ENCODE measurements around the gene AMDHD2.
"Not testable (repeated sequence)": the region's sequence is repeated elsewhere in the genome, so short reads cannot be mapped to it uniquely, and the experiment has no call there.

Gene AMDHD2

DNA sequence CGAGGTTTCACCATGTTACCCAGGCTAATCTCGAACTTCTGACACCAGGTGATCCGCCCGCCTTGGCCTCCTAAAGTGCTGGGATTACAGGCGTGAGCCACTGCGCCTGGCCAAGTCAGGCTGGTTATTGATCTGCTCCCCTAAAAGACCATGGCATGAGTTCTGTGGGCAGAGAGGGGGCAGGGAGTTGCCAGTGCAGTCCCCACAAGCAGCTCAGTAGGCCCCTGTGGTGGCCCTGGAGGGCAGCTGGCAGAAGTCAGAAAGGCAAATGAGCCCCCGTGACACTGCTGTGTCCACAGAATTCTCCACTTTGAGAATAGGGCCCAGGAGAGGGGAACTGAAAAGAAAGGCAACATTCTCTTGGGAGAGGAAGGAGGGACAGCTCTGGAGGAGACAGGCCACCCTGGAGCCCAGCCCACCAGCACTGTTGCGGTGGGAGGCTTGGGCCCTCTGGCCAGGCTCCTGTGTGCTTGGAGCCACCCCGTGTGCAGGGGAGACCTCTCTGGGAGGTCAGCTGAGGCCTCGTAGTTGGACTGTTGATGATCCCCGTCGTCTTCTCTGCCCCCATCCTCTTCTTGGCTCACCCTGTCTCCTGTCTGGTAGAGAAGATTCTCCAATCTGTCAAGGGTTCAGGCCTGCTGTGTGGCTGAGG is 2.1 kb upstream of the AMDHD2 start:
- no peak for DNase-seq (ENCODE audit: low read depth in 2 of 2)

- DNase-seq (ENCODE audit: low read depth in 2 of 2) = no peak
These were observed 1.1 kb upstream of the AMDHD2 start for GRCh38 chr16:2518823-2519710.

- DNase-seq (ENCODE audit: low read depth in 2 of 2) = no peak
These were observed 475 bp upstream of the AMDHD2 start for GRCh38 chr16:2519711-2520080.

GRCh38 chr16:2520784-2521531 is 787 bp downstream of the AMDHD2 start:
- DNase-seq (ENCODE audit: low read depth in 2 of 2) = no peak

DNA sequence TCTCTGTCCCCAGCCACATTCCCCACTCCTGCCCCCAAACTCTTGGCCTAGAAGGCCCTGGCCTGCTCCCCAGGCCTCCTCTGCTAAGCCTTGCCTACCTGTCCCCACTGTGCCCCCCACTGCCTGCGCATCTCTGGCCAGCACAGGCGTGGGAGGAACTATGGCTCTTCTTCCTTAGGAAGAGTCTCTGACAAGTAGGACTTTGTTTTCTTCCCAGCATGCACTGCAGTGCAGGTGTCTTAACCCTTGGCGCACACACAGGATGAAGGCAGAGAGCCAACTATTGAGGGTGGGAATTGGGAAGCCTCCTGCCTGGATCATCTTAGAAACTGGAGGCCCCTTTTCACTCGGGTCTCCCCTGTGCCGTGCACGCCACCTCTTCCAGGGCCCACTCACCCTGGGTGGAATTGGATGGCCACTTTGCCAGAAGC is 3.6 kb downstream of the AMDHD2 start:
- DNase-seq (ENCODE audit: low read depth in 2 of 2) = no peak

GRCh38 chr16:2524339-2524938 is 4.3 kb downstream of the AMDHD2 start:
- DNase-seq (ENCODE audit: low read depth in 2 of 2) = no peak

DNA sequence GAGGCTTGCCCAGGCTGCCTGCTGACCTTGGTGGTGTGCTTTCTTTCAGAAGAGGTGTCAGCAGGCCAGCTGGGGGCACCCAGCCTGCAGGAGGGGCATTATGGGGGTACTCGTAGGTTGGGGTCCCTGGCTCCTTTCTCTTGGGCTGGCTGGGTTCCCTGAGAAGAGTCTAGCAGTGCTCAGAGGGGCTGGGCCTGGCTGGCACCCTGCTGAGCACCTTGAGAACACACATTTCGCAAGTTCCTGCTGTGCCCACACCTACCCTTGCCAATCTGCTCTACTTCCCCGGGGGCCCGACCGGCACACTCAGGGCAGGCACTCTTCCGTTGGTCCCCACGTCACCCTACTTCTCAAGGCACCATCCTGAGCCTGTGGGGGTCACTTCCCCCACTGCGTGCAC is 6.0 kb downstream of the AMDHD2 start:
- no peak for DNase-seq (ENCODE audit: low read depth in 2 of 2)

GRCh38 chr16:2527071-2527783 is 7.1 kb downstream of the AMDHD2 start:
- DNase-seq (ENCODE audit: low read depth in 2 of 2) = no peak

- no peak for DNase-seq (ENCODE audit: low read depth in 2 of 2)
These were observed 7.6 kb downstream of the AMDHD2 start for GRCh38 chr16:2527784-2528100.

DNA sequence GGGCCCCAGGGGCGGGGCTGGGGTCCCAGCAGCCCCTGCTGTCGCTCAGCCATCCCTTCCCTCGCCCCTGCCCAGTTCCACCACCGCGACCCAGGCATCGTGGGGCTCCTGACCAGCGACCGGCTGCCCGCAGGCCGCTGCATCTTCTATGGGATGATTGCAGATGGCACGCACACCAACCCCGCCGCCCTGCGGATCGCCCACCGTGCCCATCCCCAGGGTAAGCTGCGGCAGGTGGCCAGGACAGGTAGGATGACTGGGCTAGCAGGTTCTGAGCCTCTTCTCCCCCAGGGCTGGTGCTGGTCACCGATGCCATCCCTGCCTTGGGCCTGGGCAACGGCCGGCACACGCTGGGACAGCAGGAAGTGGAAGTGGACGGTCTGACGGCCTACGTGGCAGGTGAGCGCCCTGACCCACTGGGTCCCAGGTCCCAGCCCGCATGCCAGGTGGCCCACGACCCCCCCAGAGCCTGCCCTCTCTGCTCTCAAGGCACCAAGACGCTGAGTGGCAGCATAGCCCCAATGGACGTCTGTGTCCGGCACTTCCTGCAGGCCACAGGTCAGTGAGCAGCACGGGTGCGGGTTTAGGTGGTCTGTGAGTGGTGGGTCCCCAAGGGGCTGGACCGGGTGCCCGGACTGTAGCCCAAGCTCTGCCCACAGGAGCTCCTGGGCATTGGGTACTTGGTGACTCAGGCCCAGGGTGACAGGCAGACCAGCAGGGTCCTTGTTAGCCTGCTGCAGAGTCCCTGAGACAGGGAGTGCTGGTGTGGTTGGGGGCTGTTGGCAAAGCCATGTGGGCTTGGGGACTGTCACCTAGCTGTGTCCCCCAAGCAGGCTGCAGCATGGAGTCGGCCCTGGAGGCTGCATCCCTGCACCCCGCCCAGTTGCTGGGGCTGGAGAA is 8.2 kb downstream of the AMDHD2 start:
- no peak for DNase-seq (ENCODE audit: low read depth in 2 of 2)

DNA sequence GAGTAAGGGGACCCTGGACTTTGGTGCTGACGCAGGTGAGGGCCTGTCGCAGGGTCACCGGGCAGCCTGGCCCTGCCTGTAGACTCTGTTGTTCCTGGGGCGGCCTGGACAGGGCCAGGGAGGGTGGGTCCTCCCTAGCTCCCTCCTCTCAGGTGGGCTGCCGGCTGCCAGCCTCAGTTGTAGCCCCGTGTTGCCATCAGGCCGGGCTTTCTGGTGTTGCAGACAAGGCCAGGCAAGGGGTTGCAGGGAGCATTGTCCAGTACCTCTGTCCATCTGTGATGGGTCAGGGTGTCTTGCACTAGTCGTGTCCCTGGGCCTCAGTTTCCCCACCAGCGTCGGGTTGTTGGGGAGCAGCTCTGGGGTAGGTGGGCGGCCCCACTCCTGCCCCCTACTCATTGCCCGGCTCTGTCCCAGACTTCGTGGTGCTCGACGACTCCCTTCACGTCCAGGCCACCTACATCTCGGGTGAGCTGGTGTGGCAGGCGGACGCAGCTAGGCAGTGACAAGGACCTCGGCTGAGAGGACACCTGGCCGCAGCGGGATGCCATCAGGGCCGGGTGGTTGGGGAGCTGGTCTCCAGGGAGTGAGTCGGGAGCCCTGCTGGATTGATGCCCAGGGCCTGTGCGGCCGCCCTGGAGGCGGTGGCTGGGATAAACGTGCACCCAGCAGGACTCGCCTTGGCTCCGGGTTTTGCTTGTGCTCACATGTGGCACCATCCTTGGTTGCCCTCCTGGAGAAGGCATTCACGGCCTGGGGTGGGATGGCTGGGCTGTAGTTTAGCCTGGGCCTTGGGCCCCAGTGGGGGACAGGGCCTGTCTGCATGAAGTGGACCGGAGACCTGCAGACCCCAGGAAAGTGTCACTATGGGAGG is 9.1 kb downstream of the AMDHD2 start:
- DNase-seq (ENCODE audit: low read depth in 2 of 2) = no peak

DNA sequence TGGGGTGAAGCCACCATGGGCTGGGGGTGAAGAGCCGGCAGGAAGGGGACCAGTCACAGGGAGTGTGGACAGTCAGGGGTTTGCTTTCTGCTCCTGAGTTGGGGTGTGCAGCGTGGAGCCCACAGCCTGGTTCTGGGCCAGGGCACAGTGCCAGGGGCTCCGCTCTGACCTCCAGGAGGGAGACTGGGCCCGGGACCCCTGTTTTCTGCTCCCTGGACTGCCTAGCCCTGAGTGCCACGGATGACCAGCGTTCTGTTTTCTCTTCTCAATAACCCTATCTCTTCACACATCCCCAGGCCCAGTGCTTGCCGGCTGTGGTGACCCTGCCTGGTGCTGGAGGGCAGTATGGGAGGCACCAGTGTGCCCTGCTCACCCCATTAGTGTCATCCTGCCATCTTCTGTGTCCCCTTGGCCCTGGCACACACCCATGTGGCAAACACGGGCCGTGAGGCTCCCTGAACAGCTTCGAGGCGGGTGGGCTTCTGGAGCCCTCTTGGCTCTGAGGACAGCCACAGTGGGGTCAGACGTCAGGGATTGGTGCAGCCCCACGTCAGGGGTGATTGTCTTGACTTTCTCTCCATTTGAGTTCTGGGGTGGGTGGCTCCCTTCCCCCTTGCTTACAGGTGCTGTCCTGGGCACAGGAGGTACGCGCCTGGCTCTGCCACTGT is 9.9 kb downstream of the AMDHD2 start:
- no peak for DNase-seq (ENCODE audit: low read depth in 2 of 2)

- DNase-seq (ENCODE audit: low read depth in 2 of 2) = no peak
These were observed 10.6 kb downstream of the AMDHD2 start for GRCh38 chr16:2530629-2531318.

GRCh38 chr16:2531371-2531695 is 11.2 kb downstream of the AMDHD2 start, which contains the start of gene CEMP1:
Gene CEMP1, minus strand, starts transcription at chr16:2531408. Its CDS starts 335 bp downstream, at chr16:2531073.
- no peak for DNase-seq (ENCODE audit: low read depth in 2 of 2)

DNA sequence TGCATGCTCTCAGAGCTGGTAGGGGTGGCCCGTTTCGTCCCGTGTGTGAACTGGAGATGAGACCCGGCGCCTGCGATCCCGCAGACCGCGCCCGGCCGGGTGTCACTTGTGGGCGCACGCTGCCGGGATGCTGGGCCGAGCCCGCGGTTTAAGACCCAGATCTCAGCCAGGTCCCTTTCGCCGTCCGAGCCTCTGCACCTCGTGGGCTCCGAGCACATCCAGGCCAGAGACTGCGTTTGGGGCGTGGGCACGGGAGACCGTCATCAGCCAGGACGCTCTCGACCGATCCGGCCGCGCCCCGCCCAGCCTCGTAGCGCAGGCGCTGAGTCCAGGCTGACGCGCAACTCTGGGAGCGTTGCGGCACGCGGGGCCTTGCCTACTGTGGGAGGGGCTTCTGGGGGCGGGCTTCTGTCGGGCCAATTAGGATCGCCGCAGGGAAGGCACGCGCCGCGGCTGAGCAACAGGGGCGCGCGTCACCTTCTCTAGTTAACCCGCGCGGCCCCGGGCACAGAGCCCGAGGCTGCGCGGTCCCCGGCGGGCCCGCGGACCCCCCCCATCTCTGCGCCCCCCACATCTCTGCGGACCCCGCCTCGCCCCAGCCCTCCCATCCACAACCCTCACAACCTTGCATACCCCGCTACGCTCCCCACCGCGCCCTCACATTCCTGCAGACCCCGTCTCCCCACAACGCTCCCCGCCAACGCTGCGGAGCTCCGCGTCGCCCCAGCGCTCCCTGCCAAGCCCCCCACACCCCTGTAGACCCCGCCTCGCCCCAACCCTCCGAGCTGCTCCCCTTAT is 11.7 kb downstream of the AMDHD2 start:
- DNase-seq (ENCODE audit: low read depth in 2 of 2) = peak; percentile 93 to 98

- DNase-seq (ENCODE audit: low read depth in 2 of 2) = peak in 1 of 2 experiments; percentile 49
These were observed 12.4 kb downstream of the AMDHD2 start for GRCh38 chr16:2532494-2533141.

- not testable (repeated sequence) for DNase-seq (ENCODE audit: low read depth in 2 of 2)
These were observed 13.1 kb downstream of the AMDHD2 start for GRCh38 chr16:2533142-2533755.

All from stimulated activated CD4-positive, alpha-beta T cell treated with anti-CD3 and anti-CD28 coated beads, Interleukin-12 subunit alpha, Interleukin-12 subunit beta, amount 100 ng/mL, for 24 hours (primary cell).